Measurements from ENCODE around the gene SSC5D. TPM values are rescaled to one million over a fixed set of nuclear protein-coding genes. Genes with fewer than 3 reads are reported as not detected.
A peak's percentile ranks its signal among the peaks of the same experiment; 100 is the strongest.

SSC5D gene
- total RNA-seq, 1 donor from 2014 or later, result 1.3 TPM

DNA sequence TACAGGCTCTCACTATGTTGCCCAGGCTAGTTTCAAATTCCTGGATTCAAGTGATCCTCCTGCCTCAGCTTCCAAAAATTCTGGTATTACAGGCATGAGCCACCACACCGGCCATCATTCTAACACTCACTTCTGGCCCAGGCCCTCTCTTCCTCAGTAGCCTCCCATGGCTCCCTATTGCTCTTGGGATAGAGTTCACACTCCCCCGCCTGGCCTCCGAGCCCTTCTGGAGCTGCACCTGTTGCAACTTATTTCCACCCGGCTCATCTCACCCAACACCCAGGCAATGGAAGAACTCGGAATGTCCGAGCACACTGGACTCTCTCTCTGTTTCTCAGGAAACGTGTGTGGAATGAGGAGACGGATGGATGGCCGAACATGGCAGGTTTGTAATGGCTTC is 66.1 kb downstream of the SSC5D start:
- TF ChIP-seq, protein P1, sequence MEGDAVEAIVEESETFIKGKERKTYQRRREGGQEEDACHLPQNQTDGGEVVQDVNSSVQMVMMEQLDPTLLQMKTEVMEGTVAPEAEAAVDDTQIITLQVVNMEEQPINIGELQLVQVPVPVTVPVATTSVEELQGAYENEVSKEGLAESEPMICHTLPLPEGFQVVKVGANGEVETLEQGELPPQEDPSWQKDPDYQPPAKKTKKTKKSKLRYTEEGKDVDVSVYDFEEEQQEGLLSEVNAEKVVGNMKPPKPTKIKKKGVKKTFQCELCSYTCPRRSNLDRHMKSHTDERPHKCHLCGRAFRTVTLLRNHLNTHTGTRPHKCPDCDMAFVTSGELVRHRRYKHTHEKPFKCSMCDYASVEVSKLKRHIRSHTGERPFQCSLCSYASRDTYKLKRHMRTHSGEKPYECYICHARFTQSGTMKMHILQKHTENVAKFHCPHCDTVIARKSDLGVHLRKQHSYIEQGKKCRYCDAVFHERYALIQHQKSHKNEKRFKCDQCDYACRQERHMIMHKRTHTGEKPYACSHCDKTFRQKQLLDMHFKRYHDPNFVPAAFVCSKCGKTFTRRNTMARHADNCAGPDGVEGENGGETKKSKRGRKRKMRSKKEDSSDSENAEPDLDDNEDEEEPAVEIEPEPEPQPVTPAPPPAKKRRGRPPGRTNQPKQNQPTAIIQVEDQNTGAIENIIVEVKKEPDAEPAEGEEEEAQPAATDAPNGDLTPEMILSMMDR (conservative IDR thresholded peaks at IDR 0.05), result no peak
- H3K27me3 Mint-ChIP-seq (ENCODE audit: low read depth), result peaks cover 34% of the 10 kb centered on the region
- DNase-seq (ENCODE audit: low read depth, low spot score), result no peak
- H3K36me3 Mint-ChIP-seq (ENCODE audit: low read depth), result no peaks in the 10 kb centered on the region
- H3K27ac Mint-ChIP-seq (ENCODE audit: unreplicated experiment), result peak overlapping the region; percentile 44
- H3K4me1 Mint-ChIP-seq, result peaks cover 29% of the 10 kb centered on the region
- H3K4me3 Mint-ChIP-seq, result no peak overlapping the region
- H3K9me3 Mint-ChIP-seq, result no peaks in the 10 kb centered on the region

DNA sequence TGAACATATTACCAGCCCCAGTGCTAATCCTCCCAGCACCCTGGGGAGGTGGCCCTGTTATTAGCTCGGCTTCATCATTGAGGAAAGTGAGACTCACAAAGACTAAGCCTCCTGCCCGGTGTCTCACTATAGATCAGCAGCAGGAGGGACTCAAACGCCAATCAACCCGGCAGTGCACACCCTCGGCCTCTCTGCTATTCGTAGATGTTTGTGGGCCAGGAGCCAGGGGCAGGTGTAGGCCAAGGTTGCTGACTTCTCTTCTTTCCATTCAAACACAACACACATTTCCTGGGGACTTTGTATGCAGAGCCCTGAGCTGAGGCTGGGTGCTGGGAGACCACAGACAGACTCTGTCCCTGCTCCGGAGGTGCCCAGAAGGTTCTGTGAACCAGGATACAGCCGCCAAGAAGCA is 66.5 kb downstream of the SSC5D start:
- Mint-ChIP-seq H3K4me1 (peaks cover 25% of the 10 kb centered on the region), H3K27me3 (ENCODE audit: low read depth) (peaks cover 30% of the 10 kb centered on the region), H3K36me3 (ENCODE audit: low read depth) (no peaks in the 10 kb centered on the region), H3K4me3 (no peak overlapping the region), H3K27ac (ENCODE audit: unreplicated experiment) (peak overlapping the region; percentile 44), H3K9me3 (no peaks in the 10 kb centered on the region)
- TF ChIP-seq, protein P1 (conservative IDR thresholded peaks at IDR 0.05), result no peak
- DNase-seq (ENCODE audit: low read depth, low spot score), result no peak

DNA sequence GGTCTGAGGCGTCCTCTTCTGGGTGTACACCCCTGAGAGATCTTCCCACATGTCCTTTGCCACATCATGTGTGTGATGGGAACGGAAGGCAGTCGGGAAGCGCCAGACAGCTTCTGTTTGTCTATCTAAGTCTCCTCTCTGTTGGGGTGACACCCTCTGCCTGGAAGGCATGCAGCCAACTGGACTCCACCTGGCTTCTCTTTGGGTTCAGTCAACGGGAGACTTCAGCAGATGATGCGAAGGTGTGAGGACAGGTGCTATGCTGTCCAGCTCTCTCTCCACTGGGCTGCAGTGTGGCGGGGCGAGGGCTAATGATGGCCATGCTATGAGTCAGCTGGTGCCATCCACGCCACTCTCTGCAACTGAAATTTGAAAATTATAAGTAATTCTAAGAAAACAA is 71.4 kb downstream of the SSC5D start:
- Mint-ChIP-seq H3K27me3 (ENCODE audit: low read depth) (peaks cover under 1% of the 10 kb centered on the region), H3K27ac (ENCODE audit: unreplicated experiment) (no peak overlapping the region), H3K36me3 (ENCODE audit: low read depth) (no peaks in the 10 kb centered on the region), H3K4me3 (no peak overlapping the region), H3K4me1 (peaks cover 4% of the 10 kb centered on the region), H3K9me3 (no peaks in the 10 kb centered on the region)
- no peak for DNase-seq (ENCODE audit: low read depth, low spot score)
- TF ChIP-seq, protein P1 (conservative IDR thresholded peaks at IDR 0.05), result no peak

DNA sequence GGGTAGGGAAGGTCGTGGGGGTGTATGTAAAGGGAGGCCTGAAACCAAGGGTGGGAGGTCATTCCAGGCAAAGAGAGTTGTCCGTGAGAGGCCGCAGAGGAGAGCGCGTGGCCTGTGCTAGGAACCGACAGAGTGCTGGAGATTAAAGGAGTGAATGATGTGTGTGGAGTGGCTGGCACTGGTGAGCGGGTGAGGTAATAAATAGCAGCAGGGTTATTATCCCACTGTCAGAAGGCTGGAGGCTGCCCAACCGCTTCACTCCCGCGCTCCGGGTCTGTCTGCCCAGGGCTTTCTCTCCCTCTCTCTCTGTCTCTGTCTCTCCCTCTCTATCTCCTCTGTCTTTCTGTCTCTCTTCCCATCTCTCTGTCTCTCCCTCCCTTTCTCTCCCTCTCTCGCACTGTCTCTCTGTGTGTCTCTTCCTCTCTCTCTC is 75.0 kb downstream of the SSC5D start:
- Mint-ChIP-seq H3K27ac (ENCODE audit: unreplicated experiment) (no peak overlapping the region), H3K9me3 (no peaks in the 10 kb centered on the region), H3K36me3 (ENCODE audit: low read depth) (no peaks in the 10 kb centered on the region), H3K4me1 (no peaks in the 10 kb centered on the region), H3K4me3 (no peak overlapping the region), H3K27me3 (ENCODE audit: low read depth) (peaks cover 6% of the 10 kb centered on the region)
- TF ChIP-seq, protein P1 (conservative IDR thresholded peaks at IDR 0.05), result no peak
- DNase-seq (ENCODE audit: low read depth, low spot score), result no peak

DNA sequence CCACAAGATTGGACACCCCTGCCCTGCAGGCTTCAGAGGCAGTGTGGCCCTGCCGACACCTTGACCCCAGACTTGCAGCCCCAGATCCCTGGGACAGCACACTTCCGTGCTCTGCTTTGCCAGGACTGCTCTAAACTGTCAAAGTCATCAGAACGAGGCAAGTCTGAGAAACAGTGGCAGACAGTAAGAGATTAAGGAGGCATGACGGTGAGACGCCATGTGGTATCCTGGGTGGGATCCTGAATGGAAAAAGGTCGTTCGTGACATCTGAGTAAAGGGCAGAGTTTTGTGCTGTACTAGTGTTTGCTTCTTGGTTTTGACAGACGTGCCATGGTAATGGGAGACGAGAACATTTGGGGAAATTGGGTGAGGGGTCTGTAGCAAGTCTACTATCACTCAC is 78.6 kb downstream of the SSC5D start:
- H3K4me1 Mint-ChIP-seq, result no peaks in the 10 kb centered on the region
- no peak overlapping the region for H3K27ac Mint-ChIP-seq (ENCODE audit: unreplicated experiment)
- TF ChIP-seq, protein P1 (conservative IDR thresholded peaks at IDR 0.05), result no peak
- H3K4me3 Mint-ChIP-seq, result no peak overlapping the region
- DNase-seq (ENCODE audit: low read depth, low spot score), result no peak
- peaks cover 6% of the 10 kb centered on the region for H3K27me3 Mint-ChIP-seq (ENCODE audit: low read depth)
- H3K9me3 Mint-ChIP-seq, result no peaks in the 10 kb centered on the region
- no peaks in the 10 kb centered on the region for H3K36me3 Mint-ChIP-seq (ENCODE audit: low read depth)
